NT2/D1 (cell line): ENCODE measurements around the gene CNIH3.

ENCODE experiments used
- DNase-seq: peaks from one replicate; pipeline ENCODE4 v3.0.0-alpha.2; 2011; ENCODE audit warnings: low read depth, low spot score
- H3K27me3 ChIP-seq: 2 replicates; pipeline ENCODE4 v1.6.0; 2011; ENCODE audit warnings: mild to moderate bottlenecking; ENCODE audit not compliant: insufficient read length, insufficient read depth
- H3K36me3 ChIP-seq: 2 replicates; pipeline ENCODE4 v1.6.1; 2011; ENCODE audit warnings: mild to moderate bottlenecking, low read length, mixed read lengths; ENCODE audit not compliant: insufficient read depth, insufficient read length
- H3K4me1 ChIP-seq: 2 replicates; pipeline ENCODE4 v1.5.1; 2011; ENCODE audit not compliant: insufficient read depth, insufficient read length
- H3K4me3 ChIP-seq: 2 replicates; pipeline ENCODE4 v1.5.1; 2011; ENCODE audit warnings: low read depth; ENCODE audit not compliant: insufficient read length
- H3K9ac ChIP-seq: 2 replicates; pipeline ENCODE4 v1.6.0; 2011; ENCODE audit warnings: low read depth; ENCODE audit not compliant: insufficient read length
- H3K9me3 ChIP-seq: 2 replicates; pipeline ENCODE4 v1.5.1; 2011; ENCODE audit warnings: mild to moderate bottlenecking, low read length; ENCODE audit not compliant: insufficient read depth
- SUZ12 ChIP-seq: IDR thresholded peaks from 2 replicates; pipeline ENCODE4 v1.6.1; 2011; ENCODE audit not compliant: insufficient read length, insufficient read depth; ENCODE audit errors: extremely low read depth
- YY1 ChIP-seq: IDR thresholded peaks from 2 replicates; pipeline ENCODE4 v1.6.1; 2011; ENCODE audit not compliant: insufficient read length, insufficient read depth
- ZNF274 ChIP-seq: IDR thresholded peaks from 2 replicates; pipeline ENCODE4 v1.6.1; 2011; ENCODE audit warnings: mild to moderate bottlenecking, low read depth, low read length

CNIH3 gene

DNA sequence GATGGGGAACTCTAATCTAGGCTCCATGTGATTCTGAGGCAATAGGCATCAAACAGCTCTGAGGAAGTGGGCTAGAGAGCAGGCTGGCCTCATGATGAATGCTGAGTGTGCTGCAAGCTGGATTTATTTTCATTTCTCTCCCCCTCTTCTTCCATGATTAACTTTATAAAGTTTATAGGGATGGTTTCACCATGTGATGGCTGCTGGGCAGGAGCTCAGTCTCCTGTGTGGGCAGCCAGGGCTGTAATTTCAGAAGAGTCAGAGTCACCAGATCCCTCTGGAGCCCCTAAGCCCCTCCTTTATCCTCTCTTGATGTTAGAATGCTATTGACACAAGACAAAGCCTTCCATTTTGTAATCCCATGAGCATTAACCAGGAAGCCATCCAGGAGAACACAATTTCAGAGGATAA lies 143.6 kb downstream of the CNIH3 start:
- Histone ChIP-seq H3K36me3 (no peaks in the 10 kb centered on the region), H3K4me1 (no peaks in the 10 kb centered on the region), H3K27me3 (no peaks in the 10 kb centered on the region), H3K9me3 (peaks cover 16% of the 10 kb centered on the region), H3K9ac (no peak overlapping the region), H3K4me3 (no peak overlapping the region)
- no peak for TF ChIP-seq SUZ12
- TF ChIP-seq ZNF274, result no peak
- no peak for TF ChIP-seq YY1
- DNase-seq, result no peak

DNA sequence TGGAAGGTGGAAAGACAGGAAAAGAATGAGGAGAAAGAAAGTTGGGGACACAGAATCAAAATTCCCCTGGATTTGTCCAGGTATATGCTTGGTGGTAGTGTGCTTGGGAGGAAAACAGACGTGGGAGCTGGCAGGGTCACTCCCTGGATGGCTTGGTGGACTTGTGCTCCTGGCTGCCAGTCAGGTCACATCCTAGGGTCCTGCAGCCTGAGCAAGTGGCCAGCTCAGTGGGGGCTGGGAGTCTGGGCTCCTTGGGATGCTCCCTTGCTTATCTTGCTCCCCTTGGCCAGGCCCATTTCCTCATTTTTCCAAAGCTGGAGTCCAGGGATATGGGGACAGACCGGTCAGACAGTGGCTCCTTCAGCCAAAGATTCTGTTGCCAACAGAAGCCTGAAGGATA lies 144.0 kb downstream of the CNIH3 start:
- H3K9ac ChIP-seq, result no peak overlapping the region
- H3K4me3 ChIP-seq, result no peak overlapping the region
- no peak for DNase-seq
- H3K9me3 ChIP-seq, result peaks cover 16% of the 10 kb centered on the region
- H3K36me3 ChIP-seq, result no peaks in the 10 kb centered on the region
- H3K27me3 ChIP-seq, result no peaks in the 10 kb centered on the region
- TF ChIP-seq YY1 (no peak), ZNF274 (no peak), SUZ12 (no peak)
- no peaks in the 10 kb centered on the region for H3K4me1 ChIP-seq

DNA sequence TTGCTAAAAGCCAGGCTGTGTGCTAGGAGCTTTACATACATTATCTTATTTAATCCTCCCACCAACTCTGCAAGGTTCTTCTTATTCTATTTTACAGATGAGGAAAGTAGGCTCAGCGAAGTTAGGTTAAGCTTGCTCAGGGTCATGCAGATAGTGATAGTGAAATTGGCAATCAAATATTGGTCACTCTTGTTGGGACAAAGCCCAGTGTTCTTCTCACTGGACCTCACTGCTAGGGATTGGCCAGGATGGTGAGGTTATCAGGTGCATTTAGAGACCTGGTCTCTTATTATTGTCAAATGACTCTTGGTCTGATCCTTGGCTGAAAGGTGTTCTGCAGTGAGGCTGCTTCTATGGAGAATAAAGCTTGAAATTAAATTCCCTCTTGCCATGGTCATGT lies 145.1 kb downstream of the CNIH3 start:
- TF ChIP-seq SUZ12, result no peak
- TF ChIP-seq ZNF274, result no peak
- TF ChIP-seq YY1, result no peak
- Histone ChIP-seq H3K27me3 (no peaks in the 10 kb centered on the region), H3K4me3 (no peak overlapping the region), H3K4me1 (no peaks in the 10 kb centered on the region), H3K36me3 (no peaks in the 10 kb centered on the region), H3K9me3 (peaks cover 16% of the 10 kb centered on the region), H3K9ac (no peak overlapping the region)
- no peak for DNase-seq

DNA sequence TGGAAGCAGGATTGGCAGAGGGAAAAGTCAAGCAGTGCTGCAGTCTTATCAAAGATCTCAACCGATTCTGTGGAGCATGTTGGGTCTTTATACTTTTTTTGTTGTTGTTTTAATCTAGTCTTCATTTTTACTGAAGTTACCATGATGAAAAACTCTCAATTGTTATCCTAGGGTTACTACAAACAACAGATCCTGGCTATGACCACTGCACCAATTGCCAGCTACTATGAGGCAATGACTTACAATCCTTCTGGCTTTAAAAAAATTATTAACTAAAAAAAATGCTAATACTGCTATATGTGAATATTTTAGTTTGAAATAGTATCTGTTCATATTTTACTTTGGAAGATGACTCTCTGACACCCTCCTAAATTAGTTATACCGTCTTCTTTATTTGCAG lies 145.9 kb downstream of the CNIH3 start:
- Histone ChIP-seq H3K36me3 (no peaks in the 10 kb centered on the region), H3K9ac (no peak overlapping the region), H3K4me3 (no peak overlapping the region), H3K9me3 (peaks cover 16% of the 10 kb centered on the region), H3K27me3 (no peaks in the 10 kb centered on the region), H3K4me1 (peaks cover 3% of the 10 kb centered on the region)
- DNase-seq, result no peak
- TF ChIP-seq SUZ12 (no peak), YY1 (no peak), ZNF274 (no peak)

DNA sequence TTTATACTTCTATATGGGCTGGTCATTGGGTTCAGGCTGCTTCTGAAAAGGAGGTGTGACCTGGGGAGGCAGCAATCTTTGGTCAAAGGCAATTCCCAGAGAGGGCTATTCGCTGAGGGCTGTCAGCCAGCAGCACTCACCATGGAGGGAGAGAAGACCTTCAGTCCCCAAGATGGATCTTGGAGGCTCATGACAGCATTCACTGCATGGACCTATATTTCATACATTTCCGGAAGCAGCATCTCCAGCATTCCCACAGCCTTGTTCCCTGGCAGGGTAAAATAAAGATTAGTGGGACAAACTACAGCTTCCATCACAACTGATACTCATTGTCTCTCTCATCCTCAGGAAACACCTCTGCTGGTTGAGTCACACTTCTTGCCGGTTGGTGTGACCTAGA lies 146.6 kb downstream of the CNIH3 start:
- H3K4me3 ChIP-seq, result no peak overlapping the region
- H3K9me3 ChIP-seq, result peaks cover 16% of the 10 kb centered on the region
- no peak overlapping the region for H3K9ac ChIP-seq
- TF ChIP-seq YY1, result no peak
- TF ChIP-seq SUZ12, result no peak
- no peak for TF ChIP-seq ZNF274
- peaks cover 6% of the 10 kb centered on the region for H3K4me1 ChIP-seq
- no peaks in the 10 kb centered on the region for H3K27me3 ChIP-seq
- DNase-seq, result no peak
- H3K36me3 ChIP-seq, result no peaks in the 10 kb centered on the region

DNA sequence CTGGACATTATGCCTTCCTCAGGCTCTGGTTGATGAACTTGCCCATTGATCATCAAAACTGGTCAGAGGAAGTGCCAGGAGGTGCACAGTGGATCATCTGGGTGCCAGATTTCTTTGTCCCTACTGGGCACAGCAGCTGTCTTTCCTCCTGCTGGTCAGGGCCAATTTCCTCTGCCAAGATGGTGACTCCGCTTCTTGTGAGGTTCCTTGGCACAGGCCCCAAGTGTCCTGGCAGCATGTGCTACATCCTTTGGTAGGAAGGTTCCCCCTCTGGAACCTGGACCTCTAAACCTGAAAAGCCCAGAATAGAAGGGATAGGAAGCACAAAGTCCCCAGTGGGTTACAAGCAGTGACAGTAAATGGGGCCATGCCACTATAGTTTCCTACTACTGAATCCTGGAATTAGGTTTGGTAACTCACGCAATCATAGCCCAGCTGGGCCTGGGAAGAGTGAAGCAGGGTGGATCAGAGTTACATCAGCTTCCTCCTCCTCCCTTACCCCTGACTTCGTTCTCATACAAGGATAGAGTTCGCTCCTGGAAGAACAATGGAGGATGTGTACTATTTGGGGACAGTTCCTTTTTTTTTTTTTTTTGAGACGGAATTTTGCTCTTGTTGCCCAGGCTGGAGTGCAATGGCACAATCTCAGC lies 147.1 kb downstream of the CNIH3 start:
- no peak overlapping the region for H3K9ac ChIP-seq

DNA sequence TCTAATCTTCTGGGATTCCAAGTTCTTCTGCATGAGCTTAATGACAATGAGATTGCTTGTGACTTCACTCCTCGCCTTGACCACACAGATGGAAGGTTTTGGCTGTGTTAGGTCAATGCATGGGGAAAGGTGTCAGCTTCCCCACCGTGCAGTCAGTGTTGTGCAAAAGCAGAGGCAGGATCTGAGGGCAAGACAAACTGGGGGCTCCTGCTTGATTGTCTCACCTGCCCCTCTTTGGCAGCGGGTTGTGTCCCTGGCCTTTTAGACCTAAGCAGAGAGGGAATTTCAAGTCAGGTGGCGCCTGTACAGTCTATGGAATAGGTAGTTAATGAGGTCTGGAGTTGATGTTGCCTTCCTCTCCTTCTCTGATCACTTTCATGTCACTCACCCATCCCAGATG lies 150.1 kb downstream of the CNIH3 start:
- no peak overlapping the region for H3K4me3 ChIP-seq
- no peak for TF ChIP-seq YY1
- no peak for TF ChIP-seq ZNF274
- TF ChIP-seq SUZ12, result no peak
- no peaks in the 10 kb centered on the region for H3K36me3 ChIP-seq
- no peaks in the 10 kb centered on the region for H3K9me3 ChIP-seq
- H3K27me3 ChIP-seq, result no peaks in the 10 kb centered on the region
- no peak for DNase-seq
- peaks cover 6% of the 10 kb centered on the region for H3K4me1 ChIP-seq
- H3K9ac ChIP-seq, result no peak overlapping the region

More for the DNA sequence above, 147.1 kb downstream of the CNIH3 start:
- DNase-seq, result no peak
- TF ChIP-seq ZNF274 (no peak), SUZ12 (no peak), YY1 (no peak)
- Histone ChIP-seq H3K4me3 (no peak overlapping the region), H3K9me3 (peaks cover 16% of the 10 kb centered on the region), H3K27me3 (no peaks in the 10 kb centered on the region), H3K36me3 (no peaks in the 10 kb centered on the region), H3K4me1 (peaks cover 6% of the 10 kb centered on the region)

DNA sequence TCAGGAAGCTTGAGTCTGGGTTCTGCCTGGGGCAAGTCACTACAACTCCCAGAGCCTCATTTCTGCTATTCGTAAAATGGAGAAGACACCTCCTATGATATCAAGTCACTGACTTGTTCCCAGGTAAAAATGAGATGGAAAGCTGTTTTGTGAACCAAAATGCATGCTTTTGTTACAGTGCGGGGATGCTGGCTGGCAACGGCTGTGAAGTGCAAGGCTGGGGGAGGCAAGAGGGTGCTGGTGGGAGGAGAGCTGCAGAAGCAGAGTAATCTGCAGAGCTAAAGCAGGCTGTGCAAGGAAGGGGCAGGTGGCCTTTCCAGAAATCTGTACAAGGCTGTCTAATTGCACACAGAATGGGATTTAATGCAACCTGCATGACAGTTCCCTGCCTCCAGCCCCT lies 150.9 kb downstream of the CNIH3 start:
- H3K9me3 ChIP-seq, result no peaks in the 10 kb centered on the region
- no peak overlapping the region for H3K9ac ChIP-seq
- peaks cover 6% of the 10 kb centered on the region for H3K4me1 ChIP-seq
- DNase-seq, result no peak
- TF ChIP-seq ZNF274, result no peak
- H3K36me3 ChIP-seq, result no peaks in the 10 kb centered on the region
- H3K4me3 ChIP-seq, result no peak overlapping the region
- H3K27me3 ChIP-seq, result no peaks in the 10 kb centered on the region
